Activated T-cell treated with anti-CD3 and anti-CD28 coated beads, Interleukin-2, amount 50 U/mL, for 48 hours (primary cell): Measurements from ENCODE around the gene AFDN.

Experiments
- DNase-seq, 2 experiments: peaks; one replicate each; pipeline ENCODE4 v3.0.0-alpha.2; 2020

AFDN gene, protein sequence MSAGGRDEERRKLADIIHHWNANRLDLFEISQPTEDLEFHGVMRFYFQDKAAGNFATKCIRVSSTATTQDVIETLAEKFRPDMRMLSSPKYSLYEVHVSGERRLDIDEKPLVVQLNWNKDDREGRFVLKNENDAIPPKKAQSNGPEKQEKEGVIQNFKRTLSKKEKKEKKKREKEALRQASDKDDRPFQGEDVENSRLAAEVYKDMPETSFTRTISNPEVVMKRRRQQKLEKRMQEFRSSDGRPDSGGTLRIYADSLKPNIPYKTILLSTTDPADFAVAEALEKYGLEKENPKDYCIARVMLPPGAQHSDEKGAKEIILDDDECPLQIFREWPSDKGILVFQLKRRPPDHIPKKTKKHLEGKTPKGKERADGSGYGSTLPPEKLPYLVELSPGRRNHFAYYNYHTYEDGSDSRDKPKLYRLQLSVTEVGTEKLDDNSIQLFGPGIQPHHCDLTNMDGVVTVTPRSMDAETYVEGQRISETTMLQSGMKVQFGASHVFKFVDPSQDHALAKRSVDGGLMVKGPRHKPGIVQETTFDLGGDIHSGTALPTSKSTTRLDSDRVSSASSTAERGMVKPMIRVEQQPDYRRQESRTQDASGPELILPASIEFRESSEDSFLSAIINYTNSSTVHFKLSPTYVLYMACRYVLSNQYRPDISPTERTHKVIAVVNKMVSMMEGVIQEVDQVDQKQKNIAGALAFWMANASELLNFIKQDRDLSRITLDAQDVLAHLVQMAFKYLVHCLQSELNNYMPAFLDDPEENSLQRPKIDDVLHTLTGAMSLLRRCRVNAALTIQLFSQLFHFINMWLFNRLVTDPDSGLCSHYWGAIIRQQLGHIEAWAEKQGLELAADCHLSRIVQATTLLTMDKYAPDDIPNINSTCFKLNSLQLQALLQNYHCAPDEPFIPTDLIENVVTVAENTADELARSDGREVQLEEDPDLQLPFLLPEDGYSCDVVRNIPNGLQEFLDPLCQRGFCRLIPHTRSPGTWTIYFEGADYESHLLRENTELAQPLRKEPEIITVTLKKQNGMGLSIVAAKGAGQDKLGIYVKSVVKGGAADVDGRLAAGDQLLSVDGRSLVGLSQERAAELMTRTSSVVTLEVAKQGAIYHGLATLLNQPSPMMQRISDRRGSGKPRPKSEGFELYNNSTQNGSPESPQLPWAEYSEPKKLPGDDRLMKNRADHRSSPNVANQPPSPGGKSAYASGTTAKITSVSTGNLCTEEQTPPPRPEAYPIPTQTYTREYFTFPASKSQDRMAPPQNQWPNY (N-terminal part only)

DNA sequence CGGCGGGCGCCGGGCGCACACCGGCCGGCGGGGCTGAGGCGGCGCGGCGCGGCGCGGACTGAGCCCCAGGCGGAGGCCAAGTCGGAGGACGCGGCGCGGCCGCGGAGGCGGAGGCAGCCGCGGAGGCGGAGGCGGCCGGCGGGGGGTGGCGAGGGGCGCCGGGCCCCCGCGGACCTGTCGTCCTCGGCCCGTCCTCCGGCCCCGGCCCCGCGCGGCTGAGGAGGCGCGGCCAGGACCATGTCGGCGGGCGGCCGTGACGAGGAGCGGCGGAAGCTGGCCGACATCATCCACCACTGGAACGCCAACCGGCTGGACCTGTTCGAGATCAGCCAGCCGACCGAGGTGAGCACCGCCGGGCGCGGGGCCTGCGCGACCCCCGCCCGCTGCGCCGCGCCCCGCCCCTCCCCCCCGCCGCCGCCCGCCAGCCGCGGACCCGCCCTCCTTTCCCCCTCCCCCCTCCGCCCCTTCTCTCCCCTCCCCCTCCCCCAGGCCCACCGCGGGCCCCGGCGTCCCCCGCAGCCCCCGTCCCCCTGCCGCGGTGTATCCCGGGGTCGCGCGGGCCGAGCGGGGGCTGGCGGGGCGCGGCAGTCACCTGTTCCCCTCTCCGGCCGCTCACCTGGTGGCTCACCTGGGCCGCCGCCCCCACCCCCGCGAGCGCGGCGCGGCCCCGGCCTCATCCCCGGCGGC lies at the start of gene AFDN:
Gene AFDN, plus strand, starts transcription at position 16 of the 687 bp plus-strand sequence. Its CDS starts 222 bp downstream, at position 238.
- DNase-seq = peak in 1 of 2 experiments; percentile 43

DNA sequence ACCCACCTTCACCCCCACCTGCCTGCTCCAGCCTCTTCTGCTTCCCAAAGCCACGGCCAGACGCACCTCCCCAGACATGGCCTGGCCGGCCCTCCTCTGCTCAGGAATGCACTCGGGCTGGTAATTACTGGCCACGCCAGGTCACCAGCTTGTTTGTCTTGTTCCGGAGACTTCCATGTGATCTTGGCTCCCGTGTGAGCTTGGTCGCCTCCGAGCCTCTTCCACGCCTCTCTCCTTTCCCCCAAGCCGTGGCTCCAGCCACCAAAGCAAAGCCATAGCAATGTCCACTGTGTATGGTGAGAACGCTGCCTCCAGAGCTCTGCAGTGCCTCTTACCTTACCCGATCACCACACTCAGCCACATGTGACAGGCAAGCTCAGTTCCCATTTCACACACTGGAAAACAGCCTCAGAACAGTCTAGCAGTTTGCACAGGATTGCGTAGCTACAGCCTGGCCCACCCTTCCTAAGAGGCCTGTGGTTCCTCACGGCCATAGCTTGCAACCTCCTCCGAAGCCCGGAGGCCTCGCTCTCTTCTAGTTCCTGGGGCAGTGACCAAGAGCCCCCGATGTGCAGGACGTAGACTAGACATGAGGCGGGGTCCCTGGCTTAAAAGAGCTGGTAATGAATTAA lies 48.1 kb upstream of the AFDN start:
- DNase-seq = no peak

DNA sequence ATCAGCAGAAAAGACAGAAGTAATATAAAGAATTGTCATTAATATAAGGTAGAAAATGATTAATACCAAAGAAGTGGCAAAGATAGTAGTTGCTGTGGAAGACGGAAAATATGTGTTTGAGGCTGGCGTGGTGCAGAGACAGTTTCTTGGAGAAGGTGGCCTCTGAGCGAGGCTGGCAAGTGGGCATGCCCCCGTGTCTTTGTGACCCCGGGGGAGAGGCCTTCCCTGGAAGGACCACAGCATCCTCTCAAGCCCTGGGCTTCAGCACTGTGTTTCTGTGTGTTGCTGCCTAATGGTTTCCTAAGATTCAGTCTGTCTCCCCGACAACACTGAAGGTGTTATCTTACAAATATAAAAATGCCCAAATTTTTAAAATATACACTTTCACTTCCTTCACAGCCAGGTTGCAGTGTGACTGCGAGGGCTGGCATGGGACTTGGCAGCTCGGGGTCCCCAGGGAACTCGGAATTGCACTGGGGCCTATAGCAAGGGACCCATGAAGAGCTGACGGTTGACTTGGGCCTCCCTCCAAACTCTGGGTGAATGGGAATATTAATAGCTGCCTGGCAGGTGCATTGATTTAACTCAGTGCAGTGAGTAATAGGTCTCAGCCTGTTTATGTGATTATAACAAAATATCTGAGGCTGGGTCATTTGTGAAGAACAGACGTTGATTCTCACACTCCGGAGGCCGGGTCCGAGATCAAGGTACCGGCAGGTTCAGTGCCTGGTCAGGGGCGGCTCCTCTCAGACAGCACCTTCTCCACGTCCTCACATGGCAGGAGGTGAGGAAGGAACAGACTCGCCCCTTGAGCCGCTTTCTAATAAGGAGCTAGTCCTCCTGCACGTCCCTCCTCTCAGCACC lies 47.4 kb upstream of the AFDN start:
- DNase-seq = no peak

DNA sequence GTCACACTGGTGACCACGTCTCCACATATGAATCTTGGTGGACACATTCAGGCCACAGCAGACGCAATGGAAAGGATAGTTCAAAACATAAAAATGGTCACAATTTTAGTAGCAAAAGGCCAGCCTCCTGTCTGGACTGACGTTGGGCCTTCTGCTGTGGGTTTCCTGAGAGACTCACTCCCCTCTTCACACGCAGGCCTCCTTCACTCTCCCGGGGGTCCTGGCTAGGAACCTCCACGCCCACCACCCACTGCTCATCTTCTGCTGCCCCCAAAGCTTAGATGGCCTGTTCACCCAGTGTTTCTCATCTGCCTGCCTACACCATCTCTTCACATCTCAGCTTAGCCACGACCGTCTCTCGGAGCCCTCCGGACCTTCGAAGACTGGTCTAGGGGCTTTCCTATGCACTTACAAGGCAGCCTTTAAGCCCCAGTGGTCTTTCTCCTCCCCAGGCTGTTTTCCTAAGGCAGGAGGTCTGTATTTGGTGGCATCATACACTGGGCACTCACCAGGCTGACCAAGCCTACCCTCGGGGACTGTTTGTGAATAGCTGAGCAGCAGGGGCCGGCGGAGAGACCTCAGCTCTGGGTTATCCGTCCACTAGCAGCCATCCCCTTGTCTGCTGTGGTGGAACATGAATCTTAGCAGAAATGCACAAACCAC lies 46.6 kb upstream of the AFDN start:
- DNase-seq = no peak

DNA sequence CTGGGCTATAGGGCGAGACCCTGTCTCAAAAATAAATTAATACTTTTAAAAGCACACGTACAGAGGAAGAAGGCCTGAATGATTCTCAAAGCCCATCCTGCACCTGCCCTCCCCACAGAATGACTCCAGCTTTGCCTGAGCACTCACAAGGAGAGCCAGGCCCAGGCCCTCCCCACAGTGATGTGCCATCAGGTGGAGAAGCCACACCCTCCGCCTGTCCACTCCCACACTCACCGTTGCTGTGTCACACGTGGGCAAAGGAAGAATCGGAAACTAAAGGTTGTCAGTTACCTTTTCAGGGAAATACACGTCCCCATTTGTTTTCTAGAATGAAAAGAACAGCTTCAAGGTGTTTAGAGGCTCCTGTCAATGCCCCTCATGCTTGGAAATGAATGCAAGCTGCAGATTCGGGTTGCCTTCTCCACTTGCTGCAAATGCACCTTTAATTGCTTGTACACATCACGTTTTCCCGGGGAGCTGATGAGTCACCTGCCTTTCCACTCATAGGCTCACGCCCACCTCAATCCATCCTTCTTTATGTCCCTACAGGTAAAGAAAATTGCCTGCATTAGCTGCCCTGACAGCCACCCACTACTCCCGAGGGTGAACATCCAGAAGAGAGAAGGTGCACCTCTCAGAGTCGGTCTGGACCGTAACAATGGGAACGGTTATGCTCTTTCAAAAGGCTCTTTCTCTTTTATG lies 45.5 kb upstream of the AFDN start:
- DNase-seq = no peak

DNA sequence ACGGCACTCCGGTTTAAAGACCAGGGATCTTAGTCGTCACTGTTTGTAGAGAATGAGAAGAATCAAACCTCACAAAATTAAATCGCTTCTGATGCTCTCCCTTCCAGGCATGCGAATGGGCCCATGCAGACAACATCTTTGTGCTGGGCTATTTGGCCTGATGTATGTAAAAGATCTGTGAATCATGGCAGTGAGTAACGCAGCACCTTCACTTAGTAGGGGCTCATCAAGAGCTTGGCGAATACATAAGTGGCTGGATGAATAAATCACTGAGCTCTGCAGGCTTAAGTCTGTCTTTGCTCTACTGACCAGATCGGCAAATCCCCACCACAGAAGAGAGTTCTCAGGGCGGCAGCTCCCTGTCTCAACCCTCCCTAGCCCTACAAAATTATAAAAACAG lies 44.8 kb upstream of the AFDN start:
- DNase-seq = no peak

DNA sequence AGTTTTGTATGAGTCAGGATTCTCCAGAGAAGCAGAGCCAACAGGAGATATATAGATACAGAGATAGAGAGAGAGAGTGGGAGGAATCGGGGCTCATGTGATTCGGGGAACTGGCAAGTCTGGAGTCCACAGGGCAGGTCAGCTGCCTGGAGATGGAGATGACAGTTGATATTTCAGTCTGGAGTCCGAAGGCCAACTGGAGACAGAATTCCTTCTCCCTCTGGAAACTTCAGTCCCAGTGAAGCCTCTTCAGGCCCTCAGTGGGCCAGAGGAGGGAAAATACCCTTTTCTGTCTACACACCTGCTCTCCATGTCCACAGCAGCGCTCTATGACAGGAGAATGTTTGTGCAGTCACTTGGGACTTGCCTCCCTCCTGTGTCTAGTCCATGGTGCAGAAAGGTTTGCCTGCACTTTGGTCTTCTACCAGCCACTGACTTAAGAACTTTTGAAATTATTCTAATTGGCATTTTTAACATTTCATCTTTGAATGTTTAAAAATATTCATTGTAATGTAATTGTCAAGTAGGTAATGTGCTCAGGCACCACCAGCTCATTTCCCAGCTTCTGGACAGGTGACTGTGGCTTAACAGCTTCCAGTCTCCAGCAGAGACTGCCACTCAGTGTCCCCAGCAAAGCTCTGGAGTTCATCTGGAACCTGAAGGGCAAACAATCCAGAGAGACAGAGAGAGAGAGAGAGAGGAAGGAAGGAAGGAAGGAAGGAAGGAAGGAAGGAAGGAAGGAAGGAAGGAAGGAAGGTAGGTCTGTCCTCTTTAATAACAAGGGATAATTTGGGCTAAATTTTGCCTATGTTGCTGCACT lies 43.8 kb upstream of the AFDN start:
- DNase-seq = no peak

DNA sequence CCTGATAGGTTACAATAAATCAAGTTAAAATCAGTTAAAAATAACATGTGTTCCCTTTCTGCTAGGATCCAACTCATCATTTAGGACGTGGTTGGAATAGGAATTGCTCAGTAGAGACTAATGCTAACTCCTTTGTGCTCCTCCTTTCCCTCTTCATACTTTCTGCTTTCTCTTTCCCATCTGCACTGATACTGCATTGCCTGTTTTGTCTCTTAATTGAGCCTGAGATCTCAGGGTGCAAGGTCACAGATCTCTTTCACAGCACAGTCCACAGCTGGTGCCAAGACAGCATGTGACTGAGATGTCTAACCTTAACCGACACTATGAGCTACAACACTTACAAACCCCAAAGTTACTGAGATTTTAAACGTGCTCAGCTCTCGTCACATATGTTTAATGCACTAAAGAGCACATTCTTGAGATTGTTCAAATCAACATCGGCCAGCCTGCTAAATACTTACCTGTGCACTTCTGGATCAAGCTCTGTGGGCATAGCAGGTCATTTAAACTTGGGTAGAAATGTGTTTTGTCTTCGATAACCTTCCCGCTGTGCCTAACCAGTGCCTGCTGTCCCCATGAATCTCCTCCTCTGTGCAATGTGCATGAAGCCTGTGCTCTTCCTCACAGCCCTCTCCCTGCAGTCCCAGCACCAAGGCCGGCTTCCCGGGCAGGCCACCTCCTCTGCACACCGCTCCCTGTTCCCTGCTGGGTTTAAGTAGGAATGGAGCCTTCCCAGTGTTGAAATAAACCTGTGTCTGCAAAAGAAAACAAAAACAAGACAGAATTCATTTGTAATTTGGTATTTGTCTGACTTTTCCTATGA lies 39.6 kb upstream of the AFDN start:
- no peak for DNase-seq

DNA sequence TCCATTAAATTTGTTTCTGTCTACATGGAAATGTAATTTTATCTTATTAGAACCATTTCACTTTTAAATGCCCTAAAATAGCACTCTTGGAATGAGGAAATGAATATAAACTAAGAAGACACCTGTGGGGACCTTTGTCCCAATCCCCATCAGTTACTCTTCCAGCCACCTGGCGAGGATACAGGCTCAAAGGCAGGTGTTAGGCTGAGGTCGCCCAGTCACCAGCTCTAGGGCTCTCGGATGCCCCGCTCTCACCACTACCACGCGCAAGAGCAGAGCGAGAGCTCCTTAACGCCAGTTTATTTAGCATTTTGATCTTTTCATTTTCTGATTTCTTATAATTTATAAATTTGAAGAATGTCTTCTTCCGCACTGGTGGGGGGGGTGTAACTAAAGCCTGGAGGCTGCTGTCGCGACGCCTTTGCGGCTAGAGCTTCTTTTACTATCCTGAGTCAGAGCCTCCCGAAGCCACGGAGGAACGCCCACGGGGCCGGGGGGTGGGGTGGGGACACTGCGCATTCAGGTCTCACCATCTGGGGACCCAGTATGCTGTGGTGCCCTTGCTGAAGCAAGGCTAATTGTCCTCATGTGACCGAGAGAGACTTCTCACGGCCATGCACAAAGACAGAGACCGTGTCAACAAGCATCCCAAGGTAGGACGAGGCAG lies 38.7 kb upstream of the AFDN start:
- no peak for DNase-seq

DNA sequence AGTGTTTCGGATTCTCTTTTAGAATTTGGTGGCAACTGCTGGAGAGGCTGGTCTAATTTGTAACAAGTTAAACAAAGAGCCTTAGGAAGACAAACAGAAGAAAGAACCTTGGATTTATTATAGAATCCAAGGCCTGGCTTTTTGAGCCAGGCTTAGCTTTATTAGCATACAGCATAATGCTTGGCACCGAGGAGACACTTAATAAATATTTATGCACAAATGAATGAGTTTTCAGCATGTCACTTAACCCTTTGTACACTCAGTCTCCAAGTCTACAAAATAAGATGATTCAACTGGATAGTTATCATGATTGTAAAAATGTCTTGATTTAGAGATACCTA lies 38.2 kb upstream of the AFDN start:
- DNase-seq = no peak

DNA sequence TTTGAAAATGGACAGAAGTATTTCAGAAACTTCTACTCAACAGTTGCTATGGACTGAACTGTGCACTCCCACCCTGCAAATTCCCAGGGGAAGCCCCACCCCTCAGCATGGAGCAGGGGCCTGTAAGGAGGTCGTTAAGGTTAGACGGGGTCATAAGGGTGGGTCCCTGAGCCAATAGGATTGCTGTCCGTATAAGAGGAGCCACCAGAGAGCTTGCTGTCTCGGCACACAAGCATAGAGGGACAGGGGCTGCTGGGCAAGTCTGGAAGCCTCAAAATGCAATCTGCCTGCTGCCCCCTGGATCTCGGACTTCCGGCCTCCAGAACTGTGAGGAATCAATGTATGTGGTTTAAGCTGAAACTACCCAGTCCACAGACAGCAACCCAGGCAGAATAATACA lies 37.4 kb upstream of the AFDN start:
- no peak for DNase-seq

DNA sequence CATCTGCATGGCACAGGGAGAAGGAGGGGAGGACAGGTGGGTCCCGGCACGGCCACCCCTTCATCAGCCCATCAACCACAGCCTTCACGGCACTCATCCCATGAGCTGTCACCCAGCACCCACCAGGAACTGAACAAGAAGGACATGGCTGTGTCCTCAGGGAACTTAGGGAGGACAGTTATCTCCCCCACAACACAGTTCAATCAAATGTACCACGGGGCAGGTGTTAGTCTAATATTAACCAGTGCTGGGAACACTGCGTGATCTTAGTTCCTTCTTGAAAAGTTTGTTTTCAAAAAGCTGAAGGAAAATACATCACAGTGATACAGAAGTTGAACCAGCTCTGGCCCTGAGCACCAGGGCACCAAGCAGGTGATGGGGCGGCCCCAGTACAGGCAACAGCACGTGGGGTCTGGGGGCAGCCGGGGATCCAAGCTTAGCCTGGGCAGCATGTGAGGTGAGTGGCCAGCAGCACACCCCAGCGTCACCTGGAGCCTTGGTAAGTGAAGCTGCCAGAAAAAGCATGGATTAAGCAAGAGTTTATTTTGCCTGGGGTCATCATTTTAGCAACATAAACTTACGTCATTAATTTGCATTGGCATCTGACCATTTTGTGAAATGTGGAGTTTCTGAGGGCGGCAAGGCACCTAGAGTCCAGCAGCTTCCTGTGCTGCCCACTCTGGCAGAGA lies 35.5 kb upstream of the AFDN start:
- DNase-seq = no peak

DNA sequence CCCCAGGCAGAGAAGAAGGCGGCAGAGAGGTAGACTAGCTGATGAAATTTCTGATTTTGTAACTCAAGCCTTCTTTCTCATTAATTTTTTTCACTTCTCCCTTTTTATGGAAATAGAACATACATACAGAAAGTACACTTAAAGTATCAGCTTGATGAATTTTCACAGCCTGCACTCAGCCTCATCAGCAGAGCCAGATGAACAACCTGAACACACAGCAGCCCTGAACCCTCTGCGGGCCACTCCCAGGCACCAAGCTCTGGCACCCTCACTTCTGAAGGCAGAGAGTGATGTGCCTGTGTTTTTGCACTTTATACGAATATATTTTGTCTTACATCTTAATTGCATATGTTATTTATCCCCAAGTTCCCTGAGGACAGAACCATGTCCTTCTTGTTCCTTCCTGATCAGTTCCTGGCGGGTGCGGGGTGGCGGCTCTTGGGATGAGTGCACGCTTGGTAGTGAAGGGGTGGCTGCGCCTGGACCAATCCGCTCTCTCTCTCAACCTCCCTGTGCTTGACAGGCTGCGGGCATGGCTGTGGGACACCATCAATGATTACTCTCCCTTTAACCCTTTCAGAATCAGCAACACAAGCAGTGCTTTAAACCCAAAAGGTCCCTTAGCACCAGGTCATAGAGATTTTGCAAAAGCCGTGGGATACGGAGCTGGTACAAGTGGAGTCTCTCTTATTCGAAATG lies 34.8 kb upstream of the AFDN start:
- no peak for DNase-seq

DNA sequence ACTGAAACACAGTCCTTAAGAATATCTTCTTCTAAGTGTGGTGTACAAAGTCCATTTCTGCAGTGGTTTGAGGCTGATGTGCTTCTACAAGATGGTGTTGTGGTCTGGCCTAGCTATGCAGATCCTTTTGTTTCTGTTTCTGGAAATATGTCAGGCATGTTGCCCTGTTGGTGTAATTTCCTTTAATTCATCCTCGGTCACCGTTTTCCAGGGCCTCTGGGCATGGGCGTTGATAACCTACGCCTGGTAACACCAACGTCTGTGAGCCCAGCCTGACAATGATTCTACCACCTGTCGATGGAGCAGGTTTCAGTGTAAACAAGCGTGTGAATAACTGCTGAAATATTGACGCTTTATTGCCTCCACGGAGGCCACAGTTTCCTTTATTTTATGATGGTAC lies 33.3 kb upstream of the AFDN start:
- DNase-seq = no peak

DNA sequence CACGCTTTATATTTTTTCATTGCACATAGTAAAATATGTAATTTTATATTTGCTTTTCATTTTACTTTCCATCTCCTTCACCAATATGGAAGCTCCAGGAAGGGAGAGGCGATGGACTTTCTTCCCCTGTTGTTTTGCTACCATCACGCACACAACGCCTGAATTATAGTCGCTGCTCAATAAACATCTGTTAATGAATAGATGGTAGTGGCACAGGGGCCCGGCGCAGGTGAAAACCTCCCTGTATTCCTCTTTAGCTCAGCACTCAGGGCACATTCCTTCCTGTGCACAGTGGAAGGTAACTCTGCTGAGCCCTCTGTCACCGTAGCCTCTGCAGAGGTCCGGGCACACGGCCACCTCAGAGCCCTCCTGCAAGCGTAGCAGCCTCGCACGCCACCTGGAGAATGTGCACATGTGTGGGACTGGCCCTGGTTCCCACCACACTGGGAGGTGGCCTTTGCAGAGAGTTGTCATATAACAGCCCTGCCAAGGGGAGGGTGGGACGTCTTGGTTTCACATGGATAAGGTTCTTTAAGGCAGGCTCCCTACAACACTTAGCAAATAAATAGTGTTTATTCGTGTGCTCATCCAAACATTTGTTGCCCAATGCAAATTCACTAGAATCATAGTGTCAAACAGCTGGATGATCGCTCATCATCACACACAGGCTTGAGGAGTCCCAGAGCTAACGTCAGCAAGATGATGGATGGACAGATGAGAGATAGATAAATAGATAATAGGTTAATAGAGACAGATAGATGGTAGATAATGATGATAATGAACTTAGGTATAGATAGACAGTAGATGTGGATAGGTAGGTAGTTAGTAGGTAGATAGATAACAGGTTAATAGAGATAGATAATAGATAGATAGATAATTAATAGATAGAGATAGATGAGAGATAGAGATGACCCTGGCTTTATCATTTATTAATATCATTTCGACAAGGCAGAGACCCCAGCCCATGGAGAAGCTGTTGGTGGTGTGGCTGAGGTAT lies 32.3 kb upstream of the AFDN start:
- no peak for DNase-seq
